NT2/D1 (cell line): ENCODE measurements around the gene INTS6L.

Experiments
- DNase-seq: peaks from one replicate; pipeline ENCODE4 v3.0.0-alpha.2; 2011; ENCODE audit warnings: low read depth, low spot score
- H3K27me3 ChIP-seq: 2 replicates; pipeline ENCODE4 v1.6.0; 2011; ENCODE audit warnings: mild to moderate bottlenecking; ENCODE audit not compliant: insufficient read length, insufficient read depth
- H3K36me3 ChIP-seq: 2 replicates; pipeline ENCODE4 v1.6.1; 2011; ENCODE audit warnings: mild to moderate bottlenecking, low read length, mixed read lengths; ENCODE audit not compliant: insufficient read depth, insufficient read length
- H3K4me1 ChIP-seq: 2 replicates; pipeline ENCODE4 v1.5.1; 2011; ENCODE audit not compliant: insufficient read depth, insufficient read length
- H3K4me3 ChIP-seq: 2 replicates; pipeline ENCODE4 v1.5.1; 2011; ENCODE audit warnings: low read depth; ENCODE audit not compliant: insufficient read length
- H3K9ac ChIP-seq: 2 replicates; pipeline ENCODE4 v1.6.0; 2011; ENCODE audit warnings: low read depth; ENCODE audit not compliant: insufficient read length
- H3K9me3 ChIP-seq: 2 replicates; pipeline ENCODE4 v1.5.1; 2011; ENCODE audit warnings: mild to moderate bottlenecking, low read length; ENCODE audit not compliant: insufficient read depth
- SUZ12 ChIP-seq: IDR thresholded peaks from 2 replicates; pipeline ENCODE4 v1.6.1; 2011; ENCODE audit not compliant: insufficient read length, insufficient read depth; ENCODE audit errors: extremely low read depth
- YY1 ChIP-seq: IDR thresholded peaks from 2 replicates; pipeline ENCODE4 v1.6.1; 2011; ENCODE audit not compliant: insufficient read length, insufficient read depth
- ZNF274 ChIP-seq: IDR thresholded peaks from 2 replicates; pipeline ENCODE4 v1.6.1; 2011; ENCODE audit warnings: mild to moderate bottlenecking, low read depth, low read length

The INTS6L gene

DNA sequence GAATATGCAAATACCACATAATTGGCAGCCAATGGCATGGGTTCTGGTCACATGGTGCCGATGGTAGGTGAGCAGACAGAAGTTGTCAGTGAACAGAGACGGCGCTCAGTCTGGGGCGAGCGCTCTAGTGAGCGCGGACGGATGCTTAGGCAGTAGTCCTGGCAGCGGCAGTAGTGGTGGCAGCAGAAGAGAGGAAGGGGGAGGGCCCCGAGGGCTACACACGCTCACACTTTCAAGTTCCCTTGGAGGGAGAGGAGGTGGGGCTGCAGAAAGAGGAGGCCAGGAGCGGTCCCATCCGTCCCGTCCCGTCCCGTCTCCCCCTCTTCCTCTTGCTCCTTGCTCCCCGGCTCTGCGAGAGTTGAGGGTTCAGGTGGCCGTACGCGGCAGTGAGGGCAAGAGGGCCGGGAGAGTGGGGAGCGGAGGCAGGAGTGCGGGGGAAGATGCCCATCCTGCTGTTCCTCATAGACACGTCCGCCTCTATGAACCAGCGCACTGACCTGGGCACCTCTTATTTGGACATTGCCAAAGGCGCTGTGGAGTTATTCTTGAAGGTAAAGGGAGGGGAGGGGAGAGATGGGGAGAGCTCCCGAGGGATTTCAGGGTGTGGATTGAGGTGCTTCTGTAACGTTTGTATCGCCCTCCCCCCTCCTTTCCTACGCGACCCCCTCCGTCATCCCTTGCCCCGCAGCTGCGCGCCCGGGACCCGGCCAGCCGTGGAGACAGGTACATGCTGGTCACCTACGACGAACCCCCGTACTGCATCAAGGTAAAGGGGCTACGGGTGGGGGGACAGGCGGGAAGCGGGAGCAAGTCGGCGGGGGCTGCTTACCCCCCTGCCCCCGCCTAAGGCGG is at the start of gene INTS6L:
TSS of gene INTS6L (plus strand) at position 108 of the 852 bp plus-strand sequence. CDS start at position 441, 333 bp downstream.
- no peaks in the 10 kb centered on the region for H3K4me1 ChIP-seq
- H3K9me3 ChIP-seq, result no peaks in the 10 kb centered on the region
- TF ChIP-seq YY1, result no peak
- TF ChIP-seq SUZ12, result no peak
- no peak for TF ChIP-seq ZNF274
- peak within 1 kb of the TSS; percentile 39 for H3K4me3 ChIP-seq
- H3K27me3 ChIP-seq, result no peaks in the 10 kb centered on the region
- H3K9ac ChIP-seq, result peak within 1 kb of the TSS; percentile 80
- peak; percentile 68 for DNase-seq
- no peaks in the 10 kb centered on the region for H3K36me3 ChIP-seq

- no peaks in the 10 kb centered on the region for H3K27me3 ChIP-seq
- H3K9me3 ChIP-seq, result no peaks in the 10 kb centered on the region
- H3K9ac ChIP-seq, result no peak overlapping the region
- DNase-seq, result no peak
- TF ChIP-seq YY1 (no peak), ZNF274 (no peak), SUZ12 (no peak)
- H3K4me1 ChIP-seq, result no peaks in the 10 kb centered on the region
- no peaks in the 10 kb centered on the region for H3K36me3 ChIP-seq
- no peak overlapping the region for H3K4me3 ChIP-seq
Measured at GRCh38 chrX:135476378-135476777, 44.1 kb upstream of the INTS6L start.

DNA sequence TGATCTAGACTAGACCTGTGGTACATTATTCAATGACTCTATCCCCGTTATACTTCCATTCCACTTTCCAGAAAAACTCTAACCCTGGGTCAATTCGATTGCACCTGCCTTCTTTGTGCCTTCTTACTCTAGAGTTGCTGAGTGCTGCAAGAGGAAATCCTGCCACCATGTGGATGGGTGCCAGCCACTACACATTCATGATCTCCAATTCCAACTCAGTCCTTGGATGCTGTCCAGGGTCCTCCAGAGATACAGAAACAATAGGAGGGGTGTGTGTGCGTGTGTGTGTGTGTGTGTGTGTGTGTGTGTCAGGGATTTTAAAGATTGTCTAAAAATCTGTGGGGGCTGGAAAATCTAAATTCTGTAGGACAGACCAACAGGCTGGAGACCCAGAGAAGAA is 42.9 kb upstream of the INTS6L start:
- no peaks in the 10 kb centered on the region for H3K4me1 ChIP-seq
- H3K9ac ChIP-seq, result no peak overlapping the region
- H3K36me3 ChIP-seq, result no peaks in the 10 kb centered on the region
- peak; percentile 28 for DNase-seq
- TF ChIP-seq YY1, result no peak
- no peak for TF ChIP-seq ZNF274
- TF ChIP-seq SUZ12, result no peak
- H3K9me3 ChIP-seq, result no peaks in the 10 kb centered on the region
- no peak overlapping the region for H3K4me3 ChIP-seq
- H3K27me3 ChIP-seq, result no peaks in the 10 kb centered on the region

DNA sequence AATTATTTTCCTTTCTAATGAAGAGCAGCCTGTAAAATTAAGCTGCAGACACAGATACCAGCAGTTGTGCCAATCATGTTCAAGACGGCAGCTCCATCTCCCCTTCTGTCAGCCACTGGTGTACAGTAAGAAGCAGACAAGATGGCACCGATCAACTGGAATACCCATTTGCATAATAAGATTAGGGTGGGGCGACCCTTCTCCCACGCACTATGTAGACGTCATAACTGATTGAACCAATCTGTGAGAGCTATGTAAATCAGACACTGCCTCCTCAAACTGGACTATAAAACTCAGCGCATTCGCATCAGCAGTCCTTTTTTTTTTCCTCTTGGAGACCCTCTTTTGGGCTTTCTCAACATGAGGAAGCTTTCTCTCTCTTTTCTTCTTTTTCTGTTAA is 40.4 kb upstream of the INTS6L start:
- Histone ChIP-seq H3K36me3 (no peaks in the 10 kb centered on the region), H3K9ac (no peak overlapping the region), H3K9me3 (no peaks in the 10 kb centered on the region), H3K4me3 (no peak overlapping the region), H3K27me3 (no peaks in the 10 kb centered on the region), H3K4me1 (no peaks in the 10 kb centered on the region)
- no peak for TF ChIP-seq YY1
- TF ChIP-seq SUZ12, result no peak
- TF ChIP-seq ZNF274, result no peak
- no peak for DNase-seq

- no peaks in the 10 kb centered on the region for H3K27me3 ChIP-seq
- TF ChIP-seq YY1 (no peak), ZNF274 (no peak), SUZ12 (no peak)
- no peak for DNase-seq
- no peaks in the 10 kb centered on the region for H3K36me3 ChIP-seq
- H3K4me3 ChIP-seq, result no peak overlapping the region
- no peaks in the 10 kb centered on the region for H3K9me3 ChIP-seq
- no peaks in the 10 kb centered on the region for H3K4me1 ChIP-seq
- no peak overlapping the region for H3K9ac ChIP-seq
Measured at GRCh38 chrX:135481696-135482179, 38.7 kb upstream of the INTS6L start.

DNA sequence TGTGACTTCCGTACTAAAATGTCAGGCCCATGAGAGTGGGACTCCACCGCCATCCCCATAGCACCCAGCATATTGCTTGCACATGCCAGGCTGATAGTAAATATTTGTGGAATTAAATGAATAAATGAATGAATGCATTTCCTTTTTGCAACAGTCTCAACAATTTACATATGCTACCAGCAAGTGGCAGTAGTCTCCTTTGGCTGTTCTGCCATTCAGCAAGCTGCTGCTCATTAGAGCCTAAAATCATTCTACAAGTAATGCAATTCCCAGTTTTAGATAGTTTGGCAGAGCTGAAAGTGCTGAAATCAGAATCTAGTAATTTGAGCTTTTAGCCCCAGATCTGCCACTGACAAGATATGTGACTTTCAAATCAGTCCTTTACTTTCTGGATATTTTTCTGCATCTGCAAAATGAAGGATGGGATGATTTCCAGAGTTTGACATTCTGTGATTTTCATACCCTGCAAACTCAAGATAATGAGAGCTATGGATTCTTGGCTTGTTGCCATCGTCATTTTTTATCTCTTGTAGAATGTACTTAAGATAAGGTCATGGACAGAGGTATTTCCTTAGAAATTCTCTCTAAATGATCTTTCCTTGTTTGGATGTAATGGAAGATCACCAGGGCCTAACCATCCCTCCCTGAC is 35.7 kb upstream of the INTS6L start:
- no peak for DNase-seq
- no peaks in the 10 kb centered on the region for H3K27me3 ChIP-seq
- H3K36me3 ChIP-seq, result no peaks in the 10 kb centered on the region
- TF ChIP-seq SUZ12, result no peak
- TF ChIP-seq YY1, result no peak
- TF ChIP-seq ZNF274, result no peak
- H3K4me3 ChIP-seq, result no peak overlapping the region
- H3K9ac ChIP-seq, result no peak overlapping the region
- no peaks in the 10 kb centered on the region for H3K4me1 ChIP-seq
- no peaks in the 10 kb centered on the region for H3K9me3 ChIP-seq

GRCh38 chrX:135489542-135489941 is 30.9 kb upstream of the INTS6L start:
- TF ChIP-seq SUZ12 (no peak), ZNF274 (no peak), YY1 (no peak)
- H3K36me3 ChIP-seq, result no peaks in the 10 kb centered on the region
- no peaks in the 10 kb centered on the region for H3K9me3 ChIP-seq
- no peaks in the 10 kb centered on the region for H3K27me3 ChIP-seq
- H3K9ac ChIP-seq, result no peak overlapping the region
- no peak for DNase-seq
- H3K4me1 ChIP-seq, result no peaks in the 10 kb centered on the region
- no peak overlapping the region for H3K4me3 ChIP-seq
